PC-3 (cell line): Measurements from ENCODE around the gene ADAMTS6. TPM values are rescaled to one million over a fixed set of nuclear protein-coding genes. Genes with fewer than 3 reads are reported as not detected.

Experiments
- ATAC-seq: fragments of 200-7000 bp; cut with Tn5 transposase; 2 replicates; pipeline ENCODE4 v1.9.1; 2020; ENCODE audit warnings: mild to moderate bottlenecking, moderate library complexity
- BruUV-seq: library from RNA; stranded (reverse); fragments of 400-500 nt; replicated peaks from 2 replicates; lab custom pipeline; 2021; lab: Mats Ljungman, UMichigan
- CTCF ChIA-PET: fragments of 300-600 bp; sonication (Branson Sonifier 250); formaldehyde crosslinking; loops from one replicate; lab custom pipeline; 2022; ENCODE audit warnings: antibody characterized with exemption; lab: Charles Lee
- POLR2A ChIA-PET: fragments of 300-600 bp; sonication (Branson Sonifier 250); formaldehyde crosslinking; loops from one replicate; lab custom pipeline; 2022; ENCODE audit warnings: antibody characterized with exemption; ENCODE audit not compliant: unreplicated experiment; lab: Charles Lee
- DNase-seq: peaks from one replicate; pipeline ENCODE4 v3.0.0-alpha.2; 2015
- H2AFZ ChIP-seq: fragments of 300-600 bp; sonication (generic); 2 replicates; pipeline ENCODE4 v1.6.0; 2016; ENCODE audit warnings: antibody characterized with exemption, low read length
- H3F3A ChIP-seq: fragments of 300-600 bp; sonication (generic); one replicate; pipeline ENCODE4 v1.6.0; 2017; ENCODE audit warnings: antibody characterized with exemption, low read length, control low read depth, mild to moderate bottlenecking; ENCODE audit not compliant: unreplicated experiment
- H3K27ac ChIP-seq: fragments of 300-600 bp; sonication (generic); 2 replicates; pipeline ENCODE4 v1.5.1; 2016; ENCODE audit warnings: mild to moderate bottlenecking, low read length
- H3K27me3 ChIP-seq: fragments of 300-600 bp; sonication (generic); 2 replicates; pipeline ENCODE4 v1.6.1; 2016; ENCODE audit warnings: low read length, mixed read lengths
- H3K36me3 ChIP-seq: fragments of 300-600 bp; sonication (generic); 2 replicates; pipeline ENCODE4 v1.6.1; 2016; ENCODE audit warnings: low read depth, mixed run types, low read length, mixed read lengths
- H3K4me1 ChIP-seq: fragments of 300-600 bp; sonication (generic); 2 replicates; pipeline ENCODE4 v1.5.1; 2016; ENCODE audit warnings: low read length; ENCODE audit not compliant: insufficient read depth
- H3K4me2 ChIP-seq: fragments of 300-600 bp; sonication (generic); 2 replicates; pipeline ENCODE4 v1.6.0; 2016; ENCODE audit warnings: low read length
- H3K4me3 ChIP-seq: fragments of 300-600 bp; sonication (generic); 2 replicates; pipeline ENCODE4 v1.5.1; 2016; ENCODE audit warnings: mild to moderate bottlenecking, low read length, mixed read lengths
- H3K79me2 ChIP-seq: fragments of 300-600 bp; sonication (generic); 2 replicates; pipeline ENCODE4 v1.6.1; 2017; ENCODE audit warnings: low read length, mixed read lengths
- H3K9ac ChIP-seq: fragments of 300-600 bp; sonication (generic); 2 replicates; pipeline ENCODE4 v1.6.0; 2016; ENCODE audit warnings: mild to moderate bottlenecking, low read length
- H3K9me2 ChIP-seq: fragments of 300-600 bp; sonication (generic); replicated peaks from 2 replicates; pipeline ENCODE4 v1.6.1; 2016; ENCODE audit warnings: mixed run types, low read length, mixed read lengths
- H3K9me3 ChIP-seq: fragments of 300-600 bp; sonication (generic); 2 replicates; pipeline ENCODE4 v1.6.1; 2016; ENCODE audit warnings: low read length, mixed read lengths
- H4K20me1 ChIP-seq: fragments of 300-600 bp; sonication (generic); 2 replicates; pipeline ENCODE4 v1.6.1; 2016; ENCODE audit warnings: low read length, mixed read lengths
- CTCF ChIP-seq: fragments of 300-600 bp; sonication (generic); conservative IDR thresholded peaks from 2 replicates; pipeline ENCODE4 v1.5.1; 2017; ENCODE audit warnings: antibody characterized with exemption, low read depth, mild to moderate bottlenecking, low read length
- EZH2 ChIP-seq: fragments of 300-600 bp; sonication (generic); IDR thresholded peaks from one replicate; pipeline ENCODE4 v1.6.1; 2017; ENCODE audit warnings: antibody characterized with exemption, mild to moderate bottlenecking, low read length; ENCODE audit not compliant: unreplicated experiment
- EZH2phosphoT487 ChIP-seq: fragments of 300-600 bp; sonication (generic); IDR thresholded peaks from 2 replicates; pipeline ENCODE4 v1.6.1; 2018; ENCODE audit warnings: mild to moderate bottlenecking, antibody characterized with exemption, low read length, borderline replicate concordance
- intact Hi-C: fragments of 100-400 bp; cut with micrococcal nuclease; formaldehyde crosslinking; loops from 2 replicates; pipeline ENCODE4 v1.9.0; 2023
- total RNA-seq: library from RNA; depleted of rRNA; stranded (reverse); fragments of >200 nt; gene quantifications from 2 replicates; pipeline ENCODE4 v1.2.3, GENCODE V29; 2014

ADAMTS6 gene
- total RNA-seq, 1 experiment from 2014 or later: 1.7 TPM

GRCh38 chr5:65268525-65268924 lies 213.2 kb downstream of the ADAMTS6 start:
- no TSS peak for BruUV-seq
- H3K79me2 ChIP-seq: no peaks in the 10 kb centered on the region
- H3K9ac ChIP-seq: no peak overlapping the region
- no peak overlapping the region for H3K27ac ChIP-seq
- no peaks in the 10 kb centered on the region for H3K27me3 ChIP-seq
- ATAC-seq (no peak), DNase-seq (no peak)
- no peaks in the 10 kb centered on the region for H3K9me2 ChIP-seq
- H4K20me1 ChIP-seq: no peaks in the 10 kb centered on the region
- H3K9me3 ChIP-seq: no peaks in the 10 kb centered on the region
- H3K36me3 ChIP-seq: no peaks in the 10 kb centered on the region
- no peak overlapping the region for H2AFZ ChIP-seq
- H3K4me3 ChIP-seq: no peak overlapping the region
- ChIA-PET POLR2A (no interaction called here), CTCF (no interaction called here)
- H3K4me1 ChIP-seq: no peaks in the 10 kb centered on the region
- intact Hi-C loops: no loop called here
- no peak overlapping the region for H3K4me2 ChIP-seq
- no peak for TF ChIP-seq CTCF
- TF ChIP-seq EZH2phosphoT487: no peak
- no peak for TF ChIP-seq EZH2
- H3F3A ChIP-seq: no peaks in the 10 kb centered on the region

GRCh38 chr5:65264420-65264819 lies 217.3 kb downstream of the ADAMTS6 start:
- H3K9me3 ChIP-seq: no peaks in the 10 kb centered on the region
- H4K20me1 ChIP-seq: no peaks in the 10 kb centered on the region
- H3K9ac ChIP-seq: no peak overlapping the region
- no TSS peak for BruUV-seq
- POLR2A ChIA-PET: no interaction called here
- no peaks in the 10 kb centered on the region for H3K27me3 ChIP-seq
- no peak overlapping the region for H3K27ac ChIP-seq
- H3K4me3 ChIP-seq: no peak overlapping the region
- intact Hi-C loops: no loop called here
- no peaks in the 10 kb centered on the region for H3K79me2 ChIP-seq
- no peak overlapping the region for H2AFZ ChIP-seq
- CTCF ChIA-PET: no interaction called here
- H3K9me2 ChIP-seq: no peaks in the 10 kb centered on the region
- TF ChIP-seq EZH2: no peak
- no peak for TF ChIP-seq CTCF
- no peak for TF ChIP-seq EZH2phosphoT487
- no peaks in the 10 kb centered on the region for H3K36me3 ChIP-seq
- H3F3A ChIP-seq: no peaks in the 10 kb centered on the region
- ATAC-seq (no peak), DNase-seq (no peak)
- no peak overlapping the region for H3K4me2 ChIP-seq
- H3K4me1 ChIP-seq: no peaks in the 10 kb centered on the region

GRCh38 chr5:65263321-65263720 lies 218.4 kb downstream of the ADAMTS6 start:
- intact Hi-C loops: no loop called here
- no peak overlapping the region for H3K4me3 ChIP-seq
- H3K9me3 ChIP-seq: no peaks in the 10 kb centered on the region
- H4K20me1 ChIP-seq: no peaks in the 10 kb centered on the region
- H3K36me3 ChIP-seq: no peaks in the 10 kb centered on the region
- H3K79me2 ChIP-seq: no peaks in the 10 kb centered on the region
- POLR2A ChIA-PET: interaction anchor here (0.7 kb wide), 1 partner anchor 830 kb away, joined by 17 read pairs; no protein-coding TSS in a partner anchor
- H3K4me1 ChIP-seq: no peaks in the 10 kb centered on the region
- H3K9ac ChIP-seq: no peak overlapping the region
- ATAC-seq (no peak), DNase-seq (no peak)
- H3F3A ChIP-seq: no peaks in the 10 kb centered on the region
- H2AFZ ChIP-seq: no peak overlapping the region
- H3K27ac ChIP-seq: no peak overlapping the region
- CTCF ChIA-PET: no interaction called here
- BruUV-seq: no TSS peak
- H3K9me2 ChIP-seq: no peaks in the 10 kb centered on the region
- H3K27me3 ChIP-seq: no peaks in the 10 kb centered on the region
- no peak overlapping the region for H3K4me2 ChIP-seq
- TF ChIP-seq EZH2phosphoT487 (no peak), CTCF (no peak), EZH2 (no peak)
